GM18867 (cell line): Measurements from ENCODE around the gene CDH18.

Experiments used
- ATAC-seq: cut with Tn5 transposase; IDR thresholded peaks from one replicate; pipeline ENCODE4 v1.9.1; 2021; ENCODE audit warnings: mild to moderate bottlenecking, moderate library complexity; ENCODE audit not compliant: unreplicated experiment

Gene CDH18

DNA sequence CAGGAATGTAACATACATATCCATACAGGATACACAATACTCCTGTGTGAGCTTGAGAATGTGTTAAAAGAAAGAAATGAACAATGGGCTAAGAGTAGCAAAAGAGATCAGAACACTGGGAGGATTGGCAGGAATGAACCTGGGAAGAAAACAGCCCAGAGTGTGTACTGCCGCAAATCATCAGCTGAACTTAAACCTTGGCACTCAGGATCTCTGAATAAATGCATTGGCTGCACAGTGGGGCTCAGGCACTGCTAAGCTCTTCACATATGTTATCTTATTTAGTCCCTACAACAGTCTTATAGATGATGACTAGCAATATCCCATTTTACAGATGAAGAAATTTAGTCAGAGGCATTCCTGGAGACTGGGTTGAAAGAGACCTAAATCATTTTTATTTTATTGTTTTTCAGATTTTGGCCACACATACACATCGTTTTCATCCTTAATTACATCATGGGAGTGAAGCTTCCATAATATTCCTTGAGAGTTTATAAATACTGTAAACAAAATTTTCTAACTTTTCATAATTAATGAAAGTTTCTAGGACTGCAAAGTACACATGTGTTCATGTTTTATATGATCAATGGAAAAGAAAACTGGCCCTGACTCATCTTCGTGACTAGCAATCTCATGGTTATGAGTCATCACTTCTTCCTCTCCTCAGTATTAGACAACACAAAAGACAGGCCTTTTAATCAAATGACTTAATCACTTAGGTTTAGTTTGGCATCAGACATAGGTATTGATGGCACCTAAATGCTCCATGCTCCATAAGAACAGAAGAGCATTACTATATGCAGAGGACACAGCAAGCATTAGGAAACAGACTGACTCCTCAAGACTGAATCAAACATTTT lies 59.2 kb downstream of the CDH18 start:
- ATAC-seq: no peak

DNA sequence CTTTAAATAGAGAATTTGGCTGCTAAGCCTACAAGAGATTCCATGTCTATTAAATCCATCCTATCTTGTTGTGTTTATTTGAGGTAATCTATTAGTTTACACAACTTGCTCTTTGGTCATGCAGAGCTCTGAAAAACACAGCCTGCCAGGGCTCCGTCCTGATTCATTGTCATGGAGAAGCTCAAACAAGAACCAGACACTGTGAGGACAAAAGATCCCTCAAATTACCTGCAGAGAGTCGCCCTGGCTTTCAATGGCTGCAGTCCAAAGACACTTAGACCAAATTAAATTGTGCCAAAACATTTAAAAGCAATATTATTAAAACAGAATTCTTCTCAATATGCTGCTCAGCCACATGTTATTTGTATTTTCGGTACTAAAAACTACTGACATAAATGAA lies 60.1 kb downstream of the CDH18 start:
- no peak for ATAC-seq

DNA sequence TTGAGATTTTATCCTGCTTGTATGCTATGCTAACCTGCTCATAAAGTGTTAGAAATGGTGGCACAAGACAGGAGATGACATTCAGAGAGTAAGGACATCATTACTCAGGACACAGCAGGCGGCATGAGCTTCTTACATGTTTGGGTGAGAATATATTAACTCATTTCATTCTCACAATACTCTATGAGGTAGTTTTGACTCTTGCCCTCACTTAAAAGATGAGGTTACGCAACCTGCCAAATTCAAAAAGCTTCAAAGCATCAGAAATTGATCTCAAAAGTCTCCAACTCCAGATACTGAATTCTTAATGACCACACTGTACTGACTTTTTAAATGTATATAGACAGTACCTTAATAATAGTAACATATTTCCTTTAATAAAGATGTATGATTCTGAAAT lies 60.8 kb downstream of the CDH18 start:
- ATAC-seq: no peak

DNA sequence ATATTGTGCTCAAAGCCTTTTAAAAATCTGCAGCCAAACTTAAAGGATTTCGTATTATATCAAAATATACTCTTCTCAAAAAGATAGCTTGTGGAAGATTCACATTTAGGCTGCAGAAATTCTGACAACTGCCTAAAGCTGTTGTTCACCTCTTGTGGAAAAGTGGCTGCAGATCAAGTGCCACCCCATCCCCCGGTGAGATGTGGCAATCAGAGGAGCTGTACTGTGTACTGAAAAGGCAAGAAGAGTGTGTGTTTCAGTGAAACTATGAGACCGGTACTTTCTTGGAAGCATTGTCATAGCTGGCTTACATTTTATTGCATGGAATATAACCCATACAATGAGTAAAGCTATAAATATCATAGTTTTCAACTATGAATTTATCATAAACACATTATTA lies 64.3 kb downstream of the CDH18 start:
- no peak for ATAC-seq

DNA sequence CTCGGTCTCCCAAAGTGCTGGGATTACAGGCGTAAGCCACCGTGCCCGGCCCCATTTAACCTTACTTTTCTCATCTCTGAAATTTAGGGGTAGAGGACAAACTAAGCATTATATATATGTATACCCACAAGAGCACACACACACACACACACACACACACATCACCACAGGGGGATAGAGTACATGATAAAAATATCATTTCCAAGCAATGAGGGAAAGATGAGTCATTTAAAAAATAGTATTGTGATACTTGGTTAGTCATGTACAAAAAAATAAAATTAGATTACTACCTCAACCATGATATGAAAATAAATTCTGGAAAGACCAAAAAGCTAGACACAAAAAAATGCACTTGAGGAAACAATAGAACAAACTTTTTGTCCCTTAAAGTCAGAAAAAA lies 67.2 kb downstream of the CDH18 start:
- ATAC-seq: no peak

DNA sequence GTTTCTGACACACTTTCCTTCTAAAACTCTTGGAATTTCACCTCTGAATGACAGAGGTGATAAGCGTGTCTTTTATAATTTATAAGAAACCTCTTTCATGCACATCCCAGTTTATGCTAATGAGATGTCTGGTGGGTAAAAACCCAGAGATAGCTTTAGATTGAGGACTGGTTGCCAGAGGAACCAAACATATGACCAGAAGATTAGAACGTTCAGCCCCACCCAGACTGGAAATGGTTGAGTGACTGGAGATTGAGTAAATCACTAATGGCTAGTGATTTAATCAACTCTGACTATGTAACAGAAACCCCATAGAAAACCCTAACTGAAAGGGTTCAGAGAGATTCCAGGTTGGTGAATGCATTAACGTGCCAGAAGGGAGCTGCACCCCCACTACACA lies 69.2 kb downstream of the CDH18 start:
- ATAC-seq: no peak

DNA sequence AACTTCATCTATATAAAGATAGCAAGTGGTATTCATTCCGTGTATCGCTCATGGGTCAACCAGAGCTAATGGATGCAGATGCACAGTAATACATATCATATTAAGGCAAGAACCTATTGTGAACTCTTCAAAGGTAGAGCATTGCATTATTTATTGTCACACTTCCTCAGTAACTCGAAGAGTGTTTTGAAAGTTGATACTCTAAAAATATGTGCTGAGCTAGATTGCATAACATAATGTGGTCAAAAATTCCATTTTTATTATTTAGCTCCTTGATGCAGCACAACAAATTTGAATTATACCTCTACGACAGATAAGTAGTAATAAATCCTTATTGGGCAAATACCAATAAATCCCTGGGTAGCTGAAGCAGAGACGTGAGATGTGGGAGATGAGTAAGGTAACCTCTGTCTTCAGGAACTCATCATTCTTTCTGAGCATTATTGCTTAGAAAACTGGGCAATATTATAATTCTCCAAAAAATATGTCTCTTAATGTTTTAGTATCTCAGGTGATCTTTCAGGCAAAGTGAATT lies 70.3 kb downstream of the CDH18 start:
- ATAC-seq: no peak

DNA sequence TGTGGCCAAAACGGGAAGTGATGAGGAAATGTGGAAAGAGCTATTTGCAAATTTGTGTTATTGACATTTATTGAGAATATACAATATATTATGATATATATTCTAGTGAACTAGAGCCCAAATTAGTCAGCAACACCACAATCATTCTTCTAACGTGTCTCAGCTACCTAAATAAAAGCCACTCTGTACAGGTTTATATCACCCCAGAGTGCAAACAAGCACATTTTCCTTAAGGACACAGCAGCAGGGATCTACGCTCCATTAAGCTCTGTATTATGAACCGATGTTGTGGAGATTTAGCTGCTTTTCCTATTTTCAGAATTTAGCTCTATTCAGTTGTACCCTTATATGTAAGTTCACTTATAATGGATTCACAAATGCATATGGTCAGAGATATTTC lies 77.9 kb downstream of the CDH18 start:
- ATAC-seq: no peak

DNA sequence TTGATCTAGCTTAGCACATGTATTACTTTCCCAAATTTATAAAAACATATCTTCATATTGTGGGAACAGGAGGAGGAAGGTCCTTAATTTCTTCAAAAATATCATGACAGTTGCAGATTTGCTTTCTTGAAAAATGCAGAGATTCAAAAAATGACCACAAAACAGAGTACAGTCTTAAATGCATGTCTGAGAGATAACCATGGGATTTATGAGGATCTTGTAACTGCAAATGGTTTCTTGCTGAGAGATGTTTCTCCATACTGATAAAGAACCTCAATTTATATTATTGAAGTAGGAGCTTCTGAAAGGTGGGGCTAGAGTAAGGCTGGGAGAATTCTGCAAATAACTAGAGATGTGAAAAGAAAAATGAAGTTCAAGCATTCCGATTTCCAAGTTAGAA lies 83.2 kb downstream of the CDH18 start:
- ATAC-seq: no peak

DNA sequence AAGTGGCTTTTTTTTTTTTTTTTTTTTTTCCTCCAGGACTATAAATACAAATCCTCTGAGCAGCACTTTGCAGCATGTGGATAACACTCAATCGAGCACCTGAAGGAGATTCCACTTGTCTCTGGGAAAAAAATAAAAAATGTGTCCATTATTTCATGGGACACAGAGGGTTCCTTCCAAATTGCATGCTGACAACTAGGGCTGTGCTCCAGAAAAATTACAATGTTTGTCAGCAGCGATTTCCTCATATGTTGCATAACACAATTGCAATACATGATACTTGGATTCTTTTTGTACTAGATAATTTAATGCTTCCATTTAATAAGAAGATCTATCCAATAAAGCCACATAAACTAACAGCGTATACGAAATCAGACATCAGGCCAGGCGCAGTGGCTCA lies 84.4 kb downstream of the CDH18 start:
- no peak for ATAC-seq

DNA sequence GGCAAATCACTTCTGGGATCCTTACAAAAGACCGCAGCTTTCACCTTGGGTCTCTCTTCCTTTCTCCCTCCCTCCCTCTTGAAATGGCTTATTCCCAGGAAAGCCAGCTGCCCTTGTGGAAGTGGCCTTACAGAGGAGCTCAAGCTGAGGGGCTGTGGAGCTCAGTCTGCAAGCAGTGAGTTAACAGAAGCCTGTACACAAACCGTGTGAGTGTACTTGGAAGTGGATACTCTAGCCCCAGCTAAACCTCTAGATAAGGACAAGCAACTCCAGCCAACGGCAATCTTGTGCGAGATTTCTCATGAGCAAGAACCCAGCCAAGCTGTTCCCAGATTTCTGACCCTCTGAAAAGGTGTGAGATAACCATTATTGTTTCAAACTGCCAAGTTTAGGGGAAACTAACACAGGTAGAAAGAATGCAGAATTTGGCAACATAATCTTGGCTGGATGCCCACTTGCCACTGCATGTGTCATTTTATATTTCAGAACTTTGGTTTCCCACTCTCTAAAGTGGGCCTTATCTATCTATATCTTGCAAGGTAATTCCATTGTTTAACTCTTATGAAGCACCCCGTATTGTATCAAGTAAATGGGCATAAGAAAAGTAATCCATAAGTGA lies 85.6 kb downstream of the CDH18 start:
- ATAC-seq: no peak

DNA sequence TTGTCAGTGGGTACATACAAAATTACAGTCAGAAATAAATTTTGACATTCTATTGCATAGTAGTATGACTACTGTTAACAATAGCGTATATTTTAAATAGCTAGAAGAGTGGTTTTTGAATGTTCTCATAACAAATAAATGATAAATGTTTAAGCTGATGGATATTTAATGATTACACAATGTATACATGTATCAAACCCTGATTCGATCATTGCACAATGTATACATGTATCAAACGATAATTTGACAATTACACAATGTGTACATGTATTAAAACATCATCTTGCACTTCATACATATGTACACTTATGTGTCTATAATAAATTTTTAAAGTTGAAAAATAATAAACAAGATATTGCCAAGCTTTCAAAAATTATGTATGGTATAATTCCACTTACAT lies 87.7 kb downstream of the CDH18 start:
- ATAC-seq: no peak

DNA sequence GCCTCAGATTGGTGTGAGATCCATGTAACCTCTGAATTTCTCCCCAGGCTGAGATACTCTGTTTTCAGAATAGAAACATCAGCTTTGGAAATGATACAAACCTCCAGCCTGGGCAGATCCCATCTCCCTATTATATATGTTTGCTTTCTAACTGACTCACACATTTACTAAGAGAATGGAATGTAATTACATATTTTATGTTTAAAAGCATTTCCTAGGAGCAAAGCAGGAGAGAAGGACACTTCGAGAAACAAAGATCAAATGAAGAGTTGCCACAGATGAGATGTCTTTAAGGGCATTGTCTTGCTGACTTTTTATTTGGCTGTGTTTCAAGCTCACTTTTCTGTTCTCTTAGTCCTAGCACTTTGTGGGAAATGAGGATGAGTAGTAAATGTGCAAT lies 96.3 kb downstream of the CDH18 start:
- no peak for ATAC-seq

DNA sequence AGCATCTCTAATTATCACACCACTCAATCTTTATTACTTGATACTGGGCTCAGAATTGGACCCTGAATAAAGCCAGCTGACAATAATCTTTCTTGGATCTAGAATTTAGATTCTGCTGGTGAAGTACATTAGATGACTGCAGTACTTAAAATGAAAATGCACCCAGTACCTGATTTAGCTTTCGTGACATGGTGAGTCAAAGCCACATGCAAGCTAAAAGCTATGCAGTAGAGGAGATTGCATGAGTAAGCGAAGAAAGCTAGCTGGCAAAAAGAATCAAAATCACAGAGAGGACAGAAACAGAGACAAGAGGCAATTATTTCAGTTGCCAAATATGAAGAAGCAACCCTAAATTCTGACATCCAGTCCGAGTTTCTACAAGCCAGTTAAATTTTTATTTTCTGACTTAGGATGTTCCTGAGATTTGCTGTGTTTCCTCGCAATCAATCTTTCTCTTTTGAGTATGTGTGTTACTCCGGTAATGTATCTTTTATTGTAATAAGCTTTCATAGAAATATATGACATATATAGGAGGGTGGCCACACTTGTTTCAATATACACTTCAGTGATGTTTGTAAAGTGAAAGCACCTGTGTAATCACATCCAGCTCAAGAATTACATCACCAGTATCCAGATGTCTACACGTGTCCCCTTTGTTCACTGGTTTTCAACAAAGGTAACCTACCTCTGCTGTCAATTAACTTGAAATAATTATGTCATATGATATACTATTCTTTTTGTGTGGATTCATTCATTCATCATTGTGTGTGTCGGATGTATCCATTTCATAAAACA lies 101.7 kb downstream of the CDH18 start:
- no peak for ATAC-seq

DNA sequence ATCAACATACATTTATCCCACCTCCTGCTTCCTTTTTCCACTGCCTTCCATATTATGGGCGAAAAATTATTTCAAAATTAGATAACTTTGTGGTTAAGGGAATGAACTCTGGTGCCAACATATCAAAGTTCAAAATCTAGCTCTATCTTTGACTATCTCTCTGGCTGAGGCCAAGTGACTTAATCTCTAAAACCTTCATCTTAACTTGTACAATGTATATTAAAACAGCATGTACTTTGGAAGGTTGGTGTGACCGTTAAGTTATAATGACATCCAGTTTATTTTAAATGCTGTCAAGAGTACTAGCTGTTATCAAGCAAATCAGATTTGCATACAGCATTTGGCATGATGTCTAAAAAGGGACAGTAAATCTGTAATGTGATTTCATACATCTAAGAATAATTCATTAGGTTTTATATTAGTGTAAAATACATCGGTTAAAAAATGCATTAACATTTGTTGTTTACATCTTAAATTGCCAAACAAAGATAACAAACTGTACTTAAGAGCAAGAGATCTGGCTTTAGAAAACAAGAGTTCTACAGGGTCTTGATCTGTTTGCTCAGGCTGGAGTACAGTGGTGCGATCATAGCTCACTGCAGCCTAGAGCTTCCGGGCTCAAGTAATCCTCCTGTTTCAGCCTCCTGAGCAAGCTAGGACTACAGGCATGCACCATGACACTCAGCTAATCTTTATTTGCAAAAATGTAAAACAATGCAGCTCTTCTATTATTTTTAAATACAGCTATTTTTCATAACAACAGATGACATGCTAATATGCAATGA lies 102.8 kb downstream of the CDH18 start:
- ATAC-seq: no peak

DNA sequence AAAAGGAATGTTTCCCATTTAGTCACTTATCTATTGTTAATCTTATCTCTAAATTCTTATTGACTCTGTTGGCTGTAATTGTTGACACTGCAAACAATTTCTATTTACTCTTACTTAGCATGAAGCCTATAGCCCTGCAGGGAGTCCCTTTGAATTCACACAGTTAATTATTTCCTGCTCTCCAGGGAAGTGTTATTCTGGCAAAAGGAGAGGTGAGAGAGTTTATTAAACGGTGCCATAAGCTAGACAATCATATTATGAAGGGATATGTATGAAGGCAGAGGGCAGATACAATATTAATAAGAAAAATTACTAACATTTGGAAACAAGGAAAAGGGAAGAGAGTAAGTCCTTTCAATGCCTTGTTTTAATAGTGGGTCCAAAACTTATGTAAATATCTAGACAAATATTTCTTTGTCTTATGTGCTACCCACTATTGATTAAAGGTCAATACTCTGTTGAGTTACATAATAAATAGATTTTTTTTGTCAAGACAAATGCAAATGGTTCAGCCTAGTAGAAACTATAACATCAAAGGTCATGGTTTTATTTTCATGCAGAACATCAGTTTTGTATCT lies 107.1 kb downstream of the CDH18 start:
- no peak for ATAC-seq

DNA sequence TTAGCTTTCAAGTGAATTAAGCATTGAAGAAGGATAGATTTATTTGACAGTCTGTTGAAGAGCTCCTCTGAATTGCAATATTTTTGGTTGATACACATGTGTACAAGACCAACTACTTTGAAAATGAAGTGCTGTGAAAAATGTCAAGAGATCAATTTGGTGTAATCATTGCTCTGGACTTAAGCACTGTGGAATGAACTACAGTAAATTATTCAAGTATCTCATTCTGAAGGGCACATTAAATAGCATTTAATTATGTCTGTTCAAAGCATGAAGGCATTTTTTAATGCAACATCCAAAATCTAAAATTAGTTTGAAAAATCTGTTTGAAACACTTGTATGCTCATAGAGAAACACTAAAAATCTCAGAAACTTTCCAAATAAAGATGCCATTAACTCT lies 107.5 kb downstream of the CDH18 start:
- no peak for ATAC-seq

DNA sequence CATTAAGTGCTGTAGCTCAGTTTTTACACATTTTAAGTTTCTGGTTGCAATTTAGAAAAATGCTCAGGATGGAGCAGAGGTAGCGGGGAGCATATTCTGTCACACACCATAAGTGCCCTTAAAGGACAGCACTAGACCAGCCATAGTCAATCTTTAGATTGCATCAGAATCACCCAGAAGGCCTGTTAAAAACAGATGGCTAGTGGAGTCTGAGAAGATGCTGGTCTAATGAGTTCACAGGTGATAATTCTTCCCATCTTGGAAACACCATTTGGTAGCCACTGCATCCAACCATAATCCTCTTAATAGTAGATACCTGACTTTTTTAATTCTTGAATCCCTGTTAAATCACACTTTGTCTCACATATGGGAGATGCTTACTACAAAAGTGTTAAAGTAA lies 113.2 kb downstream of the CDH18 start:
- ATAC-seq: no peak

DNA sequence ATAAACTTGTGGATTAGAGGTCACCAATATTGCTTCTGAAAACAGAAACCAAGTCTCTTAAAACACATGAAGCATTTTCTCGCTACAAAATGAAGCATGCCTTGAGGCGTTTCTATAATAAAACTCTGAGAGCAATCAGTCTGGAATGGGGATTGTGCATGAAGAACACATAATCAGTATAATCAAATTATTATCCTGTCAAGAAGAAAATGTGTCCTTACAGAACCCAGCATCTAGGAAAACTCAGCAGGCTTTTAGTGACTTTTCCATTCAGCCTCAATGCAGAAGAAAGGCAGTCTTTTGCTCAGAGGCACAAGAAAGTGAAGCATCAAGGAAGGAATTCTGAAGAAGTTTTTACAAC lies 121.9 kb downstream of the CDH18 start:
- ATAC-seq: no peak

DNA sequence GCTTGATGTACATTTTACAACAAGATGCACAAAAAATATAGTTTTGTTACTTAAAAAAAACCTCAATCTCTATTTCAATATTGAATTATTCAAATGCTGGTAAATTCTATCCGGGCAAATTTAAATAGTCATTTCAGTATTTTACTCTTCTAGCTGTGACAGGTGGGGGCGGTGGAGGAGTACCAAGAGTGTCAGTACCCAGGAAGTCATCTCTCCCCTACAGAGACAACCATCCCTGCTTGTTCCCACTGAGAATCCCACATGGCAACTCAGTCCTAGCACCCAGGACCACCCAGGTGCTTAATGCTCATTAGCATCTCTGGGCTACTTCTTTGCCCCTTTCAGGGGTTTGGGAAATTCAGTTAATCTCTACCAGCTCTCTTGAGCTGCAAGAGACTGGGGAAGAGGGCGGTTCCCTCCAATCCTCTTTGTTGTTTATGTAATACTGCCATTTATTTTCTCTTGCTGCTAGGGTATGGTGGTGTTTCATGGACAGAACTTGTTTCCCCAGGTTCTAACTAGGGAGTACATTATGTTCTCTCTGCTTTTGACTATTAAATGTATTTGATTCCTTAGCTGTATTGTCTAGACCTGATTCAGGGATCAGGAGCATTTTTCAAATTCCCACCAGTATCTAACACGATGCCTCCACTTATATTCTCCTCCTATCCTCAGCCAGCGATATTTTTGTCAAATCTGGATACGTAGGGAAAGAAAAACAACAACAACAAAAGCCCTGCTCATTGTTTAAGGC lies 122.5 kb downstream of the CDH18 start:
- no peak for ATAC-seq
